Subcutaneous preadipocyte (primary cell): ENCODE results near the gene ZDHHC11. TPM values are rescaled to one million over a fixed set of nuclear protein-coding genes. Genes with fewer than 3 reads are reported as not detected.

Source experiments
- total RNA-seq: library from RNA; depleted of rRNA; stranded (reverse); fragments of >200 nt; gene quantifications from 2 replicates; pipeline ENCODE4 v1.2.3, GENCODE V29; 2012

ZDHHC11 gene
- 0.37 and 2.0 TPM in 2 replicates for total RNA-seq

GRCh38 chr5:850511-851006, at the start of gene ZDHHC11:
Gene ZDHHC11 (minus strand): TSS chr5:850986. CDS start chr5:850602, 384 bp downstream.

GRCh38 chr5:892394-893136, 41.8 kb upstream of the ZDHHC11 start, which contains the start of the genes BRD9 and TRIP13:
Gene BRD9 (minus strand): TSS chr5:892801. CDS start chr5:892657, 144 bp downstream.
Gene TRIP13 (plus strand): TSS chr5:892884. CDS start chr5:892999, 115 bp downstream.

GRCh38 chr5:784428-785177, 66.2 kb downstream of the ZDHHC11 start, which contains the start of gene ZDHHC11B:
Gene ZDHHC11B (minus strand): TSS chr5:784729. CDS start chr5:766919, 17,810 bp downstream.

Other genes starting within 250 kb of the ZDHHC11 start
- 3.7 and 7.0 TPM in 2 replicates for gene CEP72, start 238.6 kb downstream of the ZDHHC11 start, total RNA-seq
- gene TPPP, start 157.6 kb downstream of the ZDHHC11 start, total RNA-seq: 0.20 TPM in 1 of 2 replicates, not detected in the other
- gene ZDHHC11B, start 66.3 kb downstream of the ZDHHC11 start, total RNA-seq: 0.20 TPM in 1 of 2 replicates, not detected in the other
- gene BRD9, start 41.8 kb upstream of the ZDHHC11 start, total RNA-seq: 31.2 and 46.1 TPM in 2 replicates
- gene TRIP13, start 41.9 kb upstream of the ZDHHC11 start, total RNA-seq: 29.8 and 51.0 TPM in 2 replicates
- gene NKD2, start 157.8 kb upstream of the ZDHHC11 start, total RNA-seq: 0.20 and 0.73 TPM in 2 replicates